ENCODE data around the gene PHF13. TPM values are rescaled to one million over a fixed set of nuclear protein-coding genes. Genes with fewer than 3 reads are reported as not detected.

PHF13 gene
- polyA plus RNA-seq, 1 donor from 2014 or later: 11.0 TPM

- Histone ChIP-seq H3K4me3 (ENCODE audit: low read length) (no peak overlapping the region), H3K9me3 (ENCODE audit: low read length) (no peaks in the 10 kb centered on the region)
- no peak for TF ChIP-seq EP300 (conservative IDR thresholded peaks at IDR 0.05; ENCODE audit: poor library complexity, severe bottlenecking)
- no peak for TF ChIP-seq TAF1 (IDR thresholded peaks at IDR 0.05; ENCODE audit: low read depth)
- TF ChIP-seq EZH2 (IDR thresholded peaks at IDR 0.05; ENCODE audit: borderline replicate concordance, insufficient read depth, low read length, poor library complexity, severe bottlenecking): no peak
- no peak for TF ChIP-seq POLR2AphosphoS5 (IDR thresholded peaks at IDR 0.05)
- no peak for TF ChIP-seq SMC3 (conservative IDR thresholded peaks at IDR 0.05; ENCODE audit: poor library complexity)
- no peak for TF ChIP-seq MXI1 (conservative IDR thresholded peaks at IDR 0.05; ENCODE audit: poor library complexity, severe bottlenecking)
- TF ChIP-seq, protein P1, sequence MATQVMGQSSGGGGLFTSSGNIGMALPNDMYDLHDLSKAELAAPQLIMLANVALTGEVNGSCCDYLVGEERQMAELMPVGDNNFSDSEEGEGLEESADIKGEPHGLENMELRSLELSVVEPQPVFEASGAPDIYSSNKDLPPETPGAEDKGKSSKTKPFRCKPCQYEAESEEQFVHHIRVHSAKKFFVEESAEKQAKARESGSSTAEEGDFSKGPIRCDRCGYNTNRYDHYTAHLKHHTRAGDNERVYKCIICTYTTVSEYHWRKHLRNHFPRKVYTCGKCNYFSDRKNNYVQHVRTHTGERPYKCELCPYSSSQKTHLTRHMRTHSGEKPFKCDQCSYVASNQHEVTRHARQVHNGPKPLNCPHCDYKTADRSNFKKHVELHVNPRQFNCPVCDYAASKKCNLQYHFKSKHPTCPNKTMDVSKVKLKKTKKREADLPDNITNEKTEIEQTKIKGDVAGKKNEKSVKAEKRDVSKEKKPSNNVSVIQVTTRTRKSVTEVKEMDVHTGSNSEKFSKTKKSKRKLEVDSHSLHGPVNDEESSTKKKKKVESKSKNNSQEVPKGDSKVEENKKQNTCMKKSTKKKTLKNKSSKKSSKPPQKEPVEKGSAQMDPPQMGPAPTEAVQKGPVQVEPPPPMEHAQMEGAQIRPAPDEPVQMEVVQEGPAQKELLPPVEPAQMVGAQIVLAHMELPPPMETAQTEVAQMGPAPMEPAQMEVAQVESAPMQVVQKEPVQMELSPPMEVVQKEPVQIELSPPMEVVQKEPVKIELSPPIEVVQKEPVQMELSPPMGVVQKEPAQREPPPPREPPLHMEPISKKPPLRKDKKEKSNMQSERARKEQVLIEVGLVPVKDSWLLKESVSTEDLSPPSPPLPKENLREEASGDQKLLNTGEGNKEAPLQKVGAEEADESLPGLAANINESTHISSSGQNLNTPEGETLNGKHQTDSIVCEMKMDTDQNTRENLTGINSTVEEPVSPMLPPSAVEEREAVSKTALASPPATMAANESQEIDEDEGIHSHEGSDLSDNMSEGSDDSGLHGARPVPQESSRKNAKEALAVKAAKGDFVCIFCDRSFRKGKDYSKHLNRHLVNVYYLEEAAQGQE (IDR thresholded peaks at IDR 0.05; ENCODE audit: borderline replicate concordance): no peak
- TF ChIP-seq RAD21 (conservative IDR thresholded peaks at IDR 0.05): no peak
- TF ChIP-seq, protein P2, sequence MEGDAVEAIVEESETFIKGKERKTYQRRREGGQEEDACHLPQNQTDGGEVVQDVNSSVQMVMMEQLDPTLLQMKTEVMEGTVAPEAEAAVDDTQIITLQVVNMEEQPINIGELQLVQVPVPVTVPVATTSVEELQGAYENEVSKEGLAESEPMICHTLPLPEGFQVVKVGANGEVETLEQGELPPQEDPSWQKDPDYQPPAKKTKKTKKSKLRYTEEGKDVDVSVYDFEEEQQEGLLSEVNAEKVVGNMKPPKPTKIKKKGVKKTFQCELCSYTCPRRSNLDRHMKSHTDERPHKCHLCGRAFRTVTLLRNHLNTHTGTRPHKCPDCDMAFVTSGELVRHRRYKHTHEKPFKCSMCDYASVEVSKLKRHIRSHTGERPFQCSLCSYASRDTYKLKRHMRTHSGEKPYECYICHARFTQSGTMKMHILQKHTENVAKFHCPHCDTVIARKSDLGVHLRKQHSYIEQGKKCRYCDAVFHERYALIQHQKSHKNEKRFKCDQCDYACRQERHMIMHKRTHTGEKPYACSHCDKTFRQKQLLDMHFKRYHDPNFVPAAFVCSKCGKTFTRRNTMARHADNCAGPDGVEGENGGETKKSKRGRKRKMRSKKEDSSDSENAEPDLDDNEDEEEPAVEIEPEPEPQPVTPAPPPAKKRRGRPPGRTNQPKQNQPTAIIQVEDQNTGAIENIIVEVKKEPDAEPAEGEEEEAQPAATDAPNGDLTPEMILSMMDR (IDR thresholded peaks at IDR 0.05; ENCODE audit: poor library complexity, severe bottlenecking): no peak
Observed at GRCh38 chr1:6632588-6633514, 19.3 kb downstream of the PHF13 start.

DNA sequence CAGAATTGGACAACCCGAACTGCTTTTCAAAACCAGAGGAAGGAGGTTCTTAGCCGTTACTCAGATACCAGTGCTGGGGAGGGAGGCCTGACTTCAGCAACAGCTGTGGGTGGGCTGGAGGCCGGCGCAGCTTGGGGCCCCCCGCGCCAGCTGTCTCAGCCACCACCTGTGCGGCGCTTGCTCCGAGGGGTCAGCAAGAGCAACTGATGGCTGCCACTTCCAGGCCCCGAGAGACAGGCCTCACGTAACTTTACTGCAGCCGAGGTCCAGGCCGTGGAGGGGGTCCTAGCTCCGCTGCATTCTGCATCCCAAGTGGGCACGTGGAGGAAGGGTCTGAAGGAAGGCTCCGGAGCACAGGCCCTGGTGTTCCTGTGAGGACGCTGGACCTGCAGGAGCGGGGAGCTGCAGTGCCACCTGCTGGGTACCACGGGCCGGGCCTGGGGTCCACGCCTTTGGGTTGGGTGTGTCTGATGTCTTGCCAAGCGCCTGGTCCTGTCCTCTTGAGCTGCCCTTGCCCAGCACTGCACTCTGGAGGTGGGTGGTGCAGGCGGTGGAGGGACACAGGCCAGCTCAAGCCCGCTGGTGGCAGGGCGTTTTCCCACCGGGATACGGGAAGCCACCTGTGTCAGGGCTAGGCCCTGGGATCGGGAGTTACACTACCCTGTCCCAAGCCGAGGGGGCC lies 21.0 kb downstream of the PHF13 start:
- H3F3A ChIP-seq (ENCODE audit: insufficient read depth, low read length, poor library complexity, severe bottlenecking): no peaks in the 10 kb centered on the region
- H3K4me2 ChIP-seq (ENCODE audit: low read length): no peak overlapping the region
- H3K4me3 ChIP-seq (ENCODE audit: low read length): no peak overlapping the region
- H3K27ac ChIP-seq (ENCODE audit: low read length): no peak overlapping the region
- H3K9me2 ChIP-seq (ENCODE audit: insufficient read depth, low read length): no peaks in the 10 kb centered on the region
- H3K9ac ChIP-seq (ENCODE audit: low read length): no peak overlapping the region
- no peak overlapping the region for H2AFZ ChIP-seq (ENCODE audit: low read depth, low read length)
- H3K9me3 ChIP-seq (ENCODE audit: low read length): no peaks in the 10 kb centered on the region
- H3K27me3 ChIP-seq (ENCODE audit: insufficient read depth, low read depth, low read length): no peaks in the 10 kb centered on the region
- H3K79me2 ChIP-seq (replicated peaks; ENCODE audit: insufficient read depth, low read length): no peaks in the 10 kb centered on the region
- H3K36me3 ChIP-seq (ENCODE audit: insufficient read depth, low read length): no peaks in the 10 kb centered on the region
- TF ChIP-seq, protein P1 (IDR thresholded peaks at IDR 0.05; ENCODE audit: borderline replicate concordance): no peak
- TF ChIP-seq RAD21 (conservative IDR thresholded peaks at IDR 0.05) (no peak), MXI1 (conservative IDR thresholded peaks at IDR 0.05; ENCODE audit: poor library complexity, severe bottlenecking) (no peak)
- TF ChIP-seq, protein P2 (IDR thresholded peaks at IDR 0.05; ENCODE audit: poor library complexity, severe bottlenecking): peak; percentile 28
- H4K20me1 ChIP-seq (ENCODE audit: insufficient read depth): no peaks in the 10 kb centered on the region

More at GRCh38 chr1:6632588-6633514, 19.3 kb downstream of the PHF13 start:
- H3K4me2 ChIP-seq (ENCODE audit: low read length): no peak overlapping the region
- no peak overlapping the region for H2AFZ ChIP-seq (ENCODE audit: low read depth, low read length)
- no peaks in the 10 kb centered on the region for H3K36me3 ChIP-seq (ENCODE audit: insufficient read depth, low read length)
- H4K20me1 ChIP-seq (ENCODE audit: insufficient read depth): no peaks in the 10 kb centered on the region
- no peaks in the 10 kb centered on the region for H3K9me2 ChIP-seq (ENCODE audit: insufficient read depth, low read length)
- no peak overlapping the region for H3K27ac ChIP-seq (ENCODE audit: low read length)
- no peaks in the 10 kb centered on the region for H3K27me3 ChIP-seq (ENCODE audit: insufficient read depth, low read depth, low read length)
- H3K9ac ChIP-seq (ENCODE audit: low read length): no peak overlapping the region
- H3K79me2 ChIP-seq (replicated peaks; ENCODE audit: insufficient read depth, low read length): no peaks in the 10 kb centered on the region
- H3F3A ChIP-seq (ENCODE audit: insufficient read depth, low read length, poor library complexity, severe bottlenecking): no peaks in the 10 kb centered on the region
